ENCODE measurements around the gene F11.
"Not testable (repeated sequence)": the region's sequence is repeated elsewhere in the genome, so short reads cannot be mapped to it uniquely, and the experiment has no call there.

The F11 gene

DNA sequence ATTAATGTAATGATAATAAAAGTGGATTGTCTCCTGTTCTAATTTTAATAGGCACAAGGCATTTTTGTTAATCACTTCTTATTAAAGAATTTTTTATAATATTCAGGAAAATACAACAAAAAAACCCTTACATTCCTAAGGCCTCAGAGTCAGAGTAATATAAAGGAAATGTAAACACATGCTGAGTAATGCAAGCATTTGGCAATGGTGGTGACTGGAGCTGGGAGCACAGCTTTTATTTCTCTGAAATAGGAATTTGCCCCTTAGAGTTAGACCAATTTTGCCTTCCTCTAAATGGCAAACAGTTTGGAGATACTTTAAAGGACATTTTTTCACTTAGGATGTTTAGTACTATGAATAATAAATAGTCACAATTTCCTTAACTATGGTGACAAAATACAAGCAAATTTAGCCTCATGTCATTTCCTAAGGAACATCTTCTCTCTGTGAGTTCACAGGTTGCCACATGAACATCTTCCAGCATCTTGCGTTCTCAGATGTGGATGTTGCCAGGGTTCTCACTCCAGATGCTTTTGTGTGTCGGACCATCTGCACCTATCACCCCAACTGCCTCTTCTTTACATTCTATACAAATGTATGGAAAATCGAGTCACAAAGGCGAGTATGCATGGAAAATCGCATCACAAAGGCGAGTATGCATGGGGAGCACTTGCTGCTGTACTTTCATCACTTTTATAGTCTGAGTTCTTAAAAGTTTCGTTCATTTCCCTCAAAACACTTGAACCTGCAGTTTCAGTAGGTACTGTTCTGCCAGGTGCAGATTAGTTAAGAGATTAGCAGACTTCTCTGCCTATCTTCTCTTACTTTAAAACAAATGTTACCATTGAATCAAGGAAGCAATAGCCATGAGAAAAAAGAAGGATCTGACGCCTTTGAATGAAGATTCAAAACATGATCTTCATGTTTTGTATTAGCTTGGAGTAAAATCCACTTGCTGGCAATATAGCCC is 15.9 kb upstream of the F11 start:
- no peak for DNase-seq (ENCODE audit: low read depth)

DNA sequence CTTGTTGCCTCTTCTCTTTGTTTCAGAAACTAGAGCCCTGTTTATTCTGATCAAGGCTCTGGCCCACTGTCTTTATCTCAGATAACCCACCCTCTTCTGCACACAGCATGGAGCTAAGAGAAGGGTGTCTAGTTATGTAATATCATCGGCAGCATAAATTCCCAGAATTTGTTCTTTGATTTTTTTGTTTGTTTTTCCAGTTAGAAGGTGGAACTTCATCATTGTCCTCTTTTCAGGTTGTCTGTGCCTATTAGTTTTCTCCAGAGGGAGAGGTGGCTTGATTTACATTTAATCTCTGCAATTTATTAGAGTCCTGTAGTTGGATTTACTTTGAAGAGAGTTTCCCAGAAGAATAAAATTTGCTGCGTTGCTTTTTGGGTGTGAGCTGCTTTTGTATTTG is 15.2 kb upstream of the F11 start:
- DNase-seq (ENCODE audit: low read depth) = no peak

DNA sequence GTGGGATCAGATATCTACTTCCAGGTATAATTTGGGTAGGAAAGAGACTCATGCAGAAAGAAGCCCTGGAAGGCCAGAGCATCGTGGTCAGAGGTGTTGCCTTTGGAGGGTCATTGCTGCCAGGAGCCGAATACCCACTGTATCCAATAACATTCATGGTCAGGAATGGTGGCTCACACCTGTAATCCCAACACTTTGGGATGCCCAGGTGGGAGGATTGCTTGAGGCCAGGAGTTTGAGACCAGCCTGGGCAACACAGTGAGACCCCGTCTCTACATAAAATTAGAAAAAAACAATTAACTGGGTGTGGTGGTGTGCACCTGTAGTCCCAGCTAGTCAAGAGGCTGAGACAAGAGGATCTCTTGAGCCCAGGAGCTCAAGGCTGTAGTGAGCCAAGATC is 10.9 kb upstream of the F11 start:
- no peak for DNase-seq (ENCODE audit: low read depth)

DNA sequence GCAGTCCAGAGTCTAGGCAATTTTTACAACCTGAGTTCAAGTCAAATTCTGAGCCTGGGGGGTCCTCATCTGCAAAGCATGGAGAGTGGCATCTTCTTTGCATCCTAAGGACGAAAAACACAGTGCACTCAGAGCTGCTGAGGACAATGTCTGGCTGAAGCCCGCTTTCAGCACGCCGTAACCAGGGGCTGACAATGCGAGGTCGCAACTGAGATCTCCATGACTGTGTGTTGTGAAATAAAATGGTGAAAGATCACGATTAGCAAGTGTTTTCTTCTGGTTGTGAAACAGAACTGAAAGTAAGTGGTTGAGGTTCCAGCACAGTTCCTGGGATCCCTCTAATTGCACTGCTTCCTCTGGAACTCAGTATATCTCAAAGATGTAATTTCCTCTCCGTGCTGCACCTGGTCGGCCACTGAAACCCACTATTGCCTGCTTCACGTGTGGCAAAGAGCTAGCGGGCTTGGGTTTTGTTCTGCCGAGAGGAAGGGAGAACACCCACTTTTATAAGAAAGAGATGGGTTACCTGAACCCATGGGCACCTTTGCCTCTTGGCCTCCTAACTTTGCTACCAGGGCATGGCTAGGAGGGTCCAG is 7.7 kb upstream of the F11 start:
- no peak for DNase-seq (ENCODE audit: low read depth)

DNA sequence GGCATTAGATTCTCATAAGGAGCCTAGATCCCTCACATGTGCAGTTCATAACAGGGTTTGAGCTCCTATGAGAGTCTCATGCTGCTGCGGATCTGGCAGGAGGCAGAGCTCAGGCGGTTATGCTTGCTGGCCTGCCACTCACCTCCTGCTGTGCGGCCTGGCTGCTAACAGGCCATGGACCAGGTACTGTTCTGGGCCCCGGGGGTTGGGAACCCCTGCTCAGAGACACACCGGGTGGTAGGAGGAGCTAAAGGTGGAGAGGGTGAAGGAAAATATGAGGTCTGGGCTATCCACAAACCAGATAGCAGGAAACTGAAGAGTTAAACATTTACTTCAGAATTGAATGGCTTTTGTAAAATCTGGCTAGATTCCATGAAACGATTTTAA is 5.9 kb upstream of the F11 start:
- no peak for DNase-seq (ENCODE audit: low read depth)

DNA sequence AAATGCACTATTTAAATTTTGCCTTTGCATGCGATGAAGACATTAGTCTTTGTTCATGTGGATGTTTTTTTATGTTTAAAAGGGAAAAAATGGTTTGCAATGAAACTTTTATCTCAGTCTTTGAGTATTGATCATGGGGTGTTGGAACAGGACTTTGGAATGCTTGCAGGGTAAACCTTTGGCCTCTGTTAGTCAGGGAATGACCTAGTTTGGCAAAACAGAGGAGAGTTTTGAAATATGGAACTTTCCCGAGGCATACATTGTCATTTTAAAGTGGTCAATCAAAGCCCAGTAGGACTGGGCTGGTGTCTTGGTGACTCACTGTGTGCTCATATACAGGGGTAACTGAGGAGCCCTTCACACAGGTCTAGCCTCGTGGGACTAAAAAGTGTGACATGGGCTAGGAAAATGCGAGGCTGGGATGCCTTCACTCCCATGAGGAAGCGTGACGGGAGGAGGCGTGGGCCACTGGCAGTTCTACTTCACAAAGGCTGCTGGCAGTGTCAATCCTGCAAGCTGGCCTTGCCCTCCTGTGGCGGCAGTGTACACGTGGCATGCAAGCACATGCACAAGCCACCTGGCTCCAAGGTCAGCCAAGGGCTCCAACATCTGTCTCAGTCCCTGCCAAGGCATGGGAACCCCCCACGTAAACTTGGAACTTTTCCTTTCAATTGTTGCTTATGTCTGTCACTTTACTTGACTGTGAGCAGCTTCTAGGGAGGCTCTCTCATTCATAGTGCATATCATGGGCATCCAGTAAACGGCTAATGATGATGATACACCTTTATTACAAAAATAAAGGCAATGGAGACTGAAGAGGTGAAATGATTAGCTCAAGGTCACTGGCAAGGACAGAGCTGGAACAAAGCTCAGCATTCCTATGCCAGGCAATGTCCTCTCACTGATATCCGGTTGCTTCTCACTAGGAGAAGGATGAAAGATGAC is 5.2 kb upstream of the F11 start:
- DNase-seq (ENCODE audit: low read depth) = no peak

DNA sequence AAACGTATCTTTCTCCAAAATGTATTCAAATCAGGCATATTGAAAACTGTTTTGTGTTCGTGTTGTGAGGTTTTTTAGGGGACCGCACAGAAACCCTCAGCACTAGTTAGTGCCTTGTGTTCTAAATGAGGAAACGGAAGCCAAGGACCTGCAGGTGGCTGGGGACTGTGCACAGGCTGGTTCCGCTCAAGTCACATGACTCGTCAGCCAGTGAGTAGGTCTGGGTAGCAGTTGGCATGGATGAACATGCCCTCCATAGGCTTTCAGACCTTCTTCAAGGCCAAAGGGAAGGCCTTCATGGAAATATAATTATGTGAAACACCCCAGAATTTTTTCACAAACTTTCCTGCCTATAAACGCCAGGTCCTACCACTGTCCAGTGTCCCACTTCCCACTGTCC is 1.3 kb upstream of the F11 start:
- DNase-seq (ENCODE audit: low read depth) = no peak

DNA sequence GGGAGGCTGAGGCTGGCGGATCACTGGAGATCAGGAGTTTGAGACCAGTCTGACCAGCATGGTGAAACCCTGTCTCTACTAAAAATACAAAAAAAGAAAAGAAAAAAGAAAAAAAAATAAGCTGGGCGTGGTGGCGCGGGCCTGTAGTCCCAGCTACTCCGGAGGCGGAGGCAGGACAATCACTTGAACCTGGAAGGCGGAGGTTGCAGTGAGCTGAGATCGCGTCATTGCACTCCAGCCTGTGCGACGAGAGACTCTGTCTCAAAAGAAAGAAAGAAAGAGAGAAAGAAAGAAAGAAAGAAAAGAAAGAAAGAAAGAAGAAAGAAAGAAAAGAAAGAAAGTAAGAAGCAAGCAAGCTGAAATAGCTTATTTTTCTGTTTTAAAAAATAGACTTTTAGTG is 739 bp upstream of the F11 start:
- DNase-seq (ENCODE audit: low read depth) = not testable (repeated sequence)

DNA sequence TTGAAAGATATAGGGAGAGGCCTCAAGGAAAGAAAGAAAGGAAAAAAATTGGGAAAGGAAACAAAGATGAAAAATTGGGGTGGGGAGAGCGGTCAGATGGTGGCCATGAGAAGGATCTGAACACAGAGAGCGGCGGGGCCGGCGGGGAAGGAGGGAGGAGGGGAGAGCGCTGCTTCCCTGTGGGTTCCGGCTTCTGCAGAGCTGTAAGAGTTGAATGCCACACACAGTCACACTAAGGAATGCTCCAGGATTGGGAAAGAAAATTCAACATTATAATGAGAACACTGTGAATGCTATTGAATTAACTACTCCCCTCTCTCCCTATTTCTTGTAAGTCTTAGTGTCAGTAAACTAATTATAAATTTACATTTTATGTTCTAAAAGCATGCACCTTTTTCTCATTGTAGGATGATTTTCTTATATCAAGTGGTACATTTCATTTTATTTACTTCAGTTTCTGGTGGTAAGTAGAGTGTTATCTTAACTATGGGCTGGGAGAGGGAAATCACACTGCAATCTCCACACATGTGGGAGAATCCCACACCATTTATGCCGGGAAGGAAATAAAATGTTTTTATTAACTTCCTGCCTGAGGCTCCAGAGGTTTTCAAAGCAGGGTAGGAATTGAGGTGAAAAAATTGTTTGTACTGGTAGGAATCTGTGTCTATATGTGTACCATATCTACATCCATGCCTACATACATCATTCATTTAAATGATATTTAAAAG is 904 bp downstream of the F11 start:
- DNase-seq (ENCODE audit: low read depth) = no peak

DNA sequence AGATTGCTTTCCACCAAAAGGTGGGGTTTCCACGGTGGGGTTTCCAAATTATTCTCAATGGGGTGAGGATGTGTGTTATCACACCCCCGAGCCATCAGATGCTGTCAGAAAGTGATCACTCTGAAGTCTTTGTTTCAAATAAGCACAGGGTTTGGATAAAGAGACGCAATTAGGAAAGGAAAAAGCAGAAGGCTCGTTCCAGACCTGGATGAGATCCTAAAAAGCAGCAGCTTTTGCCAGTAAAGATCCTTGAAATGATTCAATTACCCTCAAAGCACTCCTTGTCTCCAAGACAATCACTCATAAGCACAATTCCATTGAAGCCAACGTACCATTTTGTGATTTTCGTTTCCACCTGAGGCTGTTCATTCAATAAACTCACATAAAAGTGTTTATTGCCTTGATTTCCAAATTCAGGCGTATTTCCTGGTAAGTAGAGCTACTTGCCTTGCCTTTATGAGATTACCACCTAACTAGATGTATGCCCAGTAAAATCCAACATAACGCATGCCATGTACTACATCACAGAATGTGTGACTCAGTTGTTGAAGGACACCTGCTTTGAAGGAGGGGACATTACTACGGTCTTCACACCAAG is 5.2 kb downstream of the F11 start:
- DNase-seq (ENCODE audit: low read depth) = no peak

DNA sequence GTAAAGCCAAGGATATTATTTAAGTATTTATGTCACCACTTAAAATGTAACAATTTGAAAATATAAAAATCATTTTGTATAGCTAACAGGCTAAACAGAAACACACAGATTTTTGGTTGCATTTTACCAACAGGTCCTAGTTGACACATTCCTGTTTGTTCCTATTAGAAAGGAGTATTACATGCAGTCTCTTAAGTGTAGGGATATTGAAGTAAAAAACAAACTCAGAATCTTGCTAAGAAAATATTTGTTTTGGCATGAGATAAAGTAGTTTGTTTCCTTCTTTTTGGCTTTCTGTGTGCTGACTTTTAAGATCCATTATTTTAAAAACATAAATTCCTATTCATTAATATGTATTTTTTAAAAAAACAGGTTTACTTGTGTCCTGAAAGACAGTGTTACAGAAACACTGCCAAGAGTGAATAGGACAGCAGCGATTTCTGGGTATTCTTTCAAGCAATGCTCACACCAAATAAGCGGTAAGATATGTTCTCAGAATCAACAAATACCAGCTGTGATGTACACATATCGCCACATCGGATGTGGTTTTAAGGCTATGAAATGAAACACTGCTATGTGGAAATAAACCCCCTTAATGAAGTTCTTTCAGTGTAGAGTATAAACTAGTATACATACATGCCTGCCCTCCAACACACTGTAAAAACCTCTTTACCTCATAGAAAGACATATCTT is 6.9 kb downstream of the F11 start:
- DNase-seq (ENCODE audit: low read depth) = no peak

DNA sequence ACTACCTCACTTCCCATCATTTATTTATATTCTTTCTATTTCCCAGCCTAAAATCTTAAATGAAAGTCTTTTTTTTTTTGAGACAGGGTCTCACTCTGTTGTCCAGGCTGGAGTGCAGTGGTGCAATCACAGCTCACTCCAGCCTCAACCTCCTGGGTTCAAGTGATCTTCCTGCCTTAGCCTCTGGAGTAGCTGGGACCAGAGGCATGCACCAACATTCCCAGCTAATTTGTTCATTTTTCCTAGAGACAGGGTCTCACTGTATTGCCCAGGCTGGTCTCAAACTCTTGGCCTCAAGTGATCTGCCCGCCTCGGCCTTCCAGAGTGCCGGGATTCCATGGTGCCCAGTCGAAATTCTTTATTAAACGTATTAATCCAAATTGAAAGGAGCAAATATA is 7.4 kb downstream of the F11 start:
- DNase-seq (ENCODE audit: low read depth) = not testable (repeated sequence)

DNA sequence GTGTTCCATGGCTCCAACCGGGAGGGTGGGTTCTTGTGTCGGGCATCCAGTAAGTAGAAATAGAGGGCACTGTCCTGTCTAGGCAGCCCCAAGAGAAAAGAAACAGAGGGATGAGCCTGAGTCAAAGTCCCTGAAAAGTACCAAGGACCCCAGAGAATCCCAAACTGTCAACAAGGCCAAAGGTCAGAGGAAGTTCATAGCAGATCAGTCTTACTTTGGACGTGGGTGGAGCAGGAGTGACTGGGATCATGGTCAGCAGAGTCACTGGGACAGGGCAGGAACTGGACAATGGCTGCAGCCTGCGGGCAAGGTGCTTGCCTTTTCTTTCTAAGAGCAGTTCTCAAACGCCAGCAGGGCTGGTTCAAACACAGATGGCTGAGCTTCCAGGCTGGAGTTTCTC is 17.3 kb downstream of the F11 start:
- no peak for DNase-seq (ENCODE audit: low read depth)

DNA sequence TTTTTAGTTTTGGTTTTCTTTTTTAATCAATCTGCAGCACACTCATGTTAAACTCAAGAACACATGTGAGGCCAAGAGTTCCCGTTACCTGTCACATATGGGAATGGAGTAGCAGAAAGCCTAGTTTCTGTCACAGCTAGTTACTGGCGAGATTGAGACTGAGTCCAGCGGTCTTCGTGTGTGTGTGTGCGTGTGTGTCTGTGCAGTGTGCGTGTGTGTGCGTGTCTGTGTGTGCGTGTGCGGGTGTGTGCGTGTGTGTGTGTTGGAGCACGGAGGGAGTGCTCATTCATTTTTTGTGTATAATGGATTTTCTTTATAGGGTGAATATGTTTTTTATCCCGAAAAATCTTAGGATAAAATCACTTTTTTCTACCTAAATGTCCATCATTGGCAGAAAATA is 19.2 kb downstream of the F11 start:
- no peak for DNase-seq (ENCODE audit: low read depth)

DNA sequence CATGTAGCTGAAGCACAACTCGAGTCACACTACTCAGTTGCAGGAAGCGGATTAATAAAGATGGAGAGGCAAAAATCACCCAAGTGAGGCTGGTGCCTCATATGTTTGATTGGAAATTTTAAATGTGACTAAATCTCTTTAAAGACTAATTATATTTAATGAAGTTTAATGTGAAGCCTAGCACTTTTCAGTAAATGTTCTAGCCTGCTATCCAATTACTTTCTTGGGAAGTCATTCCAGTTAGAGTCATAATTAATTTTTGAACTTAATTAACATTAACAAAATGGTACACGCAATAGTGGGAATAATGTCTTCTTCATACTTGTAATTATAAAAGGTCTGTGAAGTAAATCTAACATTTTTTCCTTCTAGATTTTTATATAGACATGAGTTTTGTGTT is 20.6 kb downstream of the F11 start:
- DNase-seq (ENCODE audit: low read depth) = no peak

DNA sequence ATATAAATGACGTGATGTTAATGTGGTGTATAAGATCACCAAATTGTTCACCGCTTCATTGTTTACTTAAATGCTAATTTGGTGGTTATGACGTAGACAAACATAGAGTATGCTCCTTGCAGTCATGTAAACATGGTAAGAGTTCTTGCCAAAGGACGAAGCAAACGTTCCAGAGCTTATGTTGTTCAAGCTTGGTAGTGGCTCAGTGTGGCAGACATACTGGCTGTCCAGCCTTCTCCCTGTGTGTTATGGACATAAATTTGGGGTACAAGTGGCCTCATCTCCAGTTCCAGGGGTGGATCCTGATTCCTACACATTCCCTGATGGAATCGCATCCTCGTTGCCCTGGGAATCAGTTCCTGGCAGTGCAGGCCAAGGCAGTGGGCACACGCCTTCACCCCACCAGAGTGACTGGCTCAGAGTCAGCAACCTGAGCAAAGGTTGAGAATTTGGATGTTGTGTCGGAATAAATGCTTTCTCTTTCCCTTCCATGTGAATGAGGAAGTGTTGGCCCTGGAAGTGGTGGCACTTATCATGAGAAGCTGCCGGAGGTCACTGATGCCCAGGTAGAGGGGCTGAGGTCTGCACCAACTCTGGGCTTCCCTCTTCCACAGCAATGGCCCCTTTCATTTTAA is 25.4 kb downstream of the F11 start:
- no peak for DNase-seq (ENCODE audit: low read depth)

DNA sequence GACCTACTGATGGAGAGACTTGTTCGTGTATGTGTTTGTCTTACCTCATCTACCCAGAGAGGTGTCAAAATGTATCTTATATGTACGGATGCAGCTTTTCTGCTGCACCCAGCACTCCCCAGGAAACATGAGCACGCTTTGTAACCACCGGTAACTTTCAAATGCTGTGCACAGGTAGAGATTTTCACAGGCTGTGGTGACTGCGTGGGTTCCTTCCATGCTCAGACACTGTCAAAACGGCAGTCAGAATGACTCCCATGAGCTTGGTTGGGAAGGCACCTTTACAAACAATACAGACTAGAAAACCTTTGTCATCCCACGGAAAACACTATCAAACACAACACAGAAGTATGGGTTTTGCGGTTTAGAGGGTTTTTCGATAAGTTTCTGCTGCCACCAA is 28.2 kb downstream of the F11 start:
- DNase-seq (ENCODE audit: low read depth) = no peak

DNA sequence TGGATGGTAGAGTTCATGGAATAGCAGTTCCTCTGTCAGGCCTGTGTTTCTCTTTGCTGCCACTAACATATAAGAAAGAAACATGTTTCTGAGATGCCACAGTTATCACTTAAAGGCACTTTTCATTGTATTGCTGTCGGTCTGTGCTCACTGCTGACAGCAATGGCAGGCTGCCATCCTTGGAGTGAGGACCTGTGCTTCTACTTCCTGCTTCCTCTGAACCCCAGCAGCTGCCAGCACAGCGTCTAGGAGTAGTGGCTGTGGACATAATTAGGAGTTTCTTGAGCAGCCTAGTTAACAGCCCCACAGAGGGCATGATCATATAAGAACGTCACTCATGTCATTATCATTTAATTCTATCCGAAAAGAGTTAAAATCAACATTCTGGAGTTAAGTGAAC is 30.5 kb downstream of the F11 start:
- DNase-seq (ENCODE audit: low read depth) = no peak

DNA sequence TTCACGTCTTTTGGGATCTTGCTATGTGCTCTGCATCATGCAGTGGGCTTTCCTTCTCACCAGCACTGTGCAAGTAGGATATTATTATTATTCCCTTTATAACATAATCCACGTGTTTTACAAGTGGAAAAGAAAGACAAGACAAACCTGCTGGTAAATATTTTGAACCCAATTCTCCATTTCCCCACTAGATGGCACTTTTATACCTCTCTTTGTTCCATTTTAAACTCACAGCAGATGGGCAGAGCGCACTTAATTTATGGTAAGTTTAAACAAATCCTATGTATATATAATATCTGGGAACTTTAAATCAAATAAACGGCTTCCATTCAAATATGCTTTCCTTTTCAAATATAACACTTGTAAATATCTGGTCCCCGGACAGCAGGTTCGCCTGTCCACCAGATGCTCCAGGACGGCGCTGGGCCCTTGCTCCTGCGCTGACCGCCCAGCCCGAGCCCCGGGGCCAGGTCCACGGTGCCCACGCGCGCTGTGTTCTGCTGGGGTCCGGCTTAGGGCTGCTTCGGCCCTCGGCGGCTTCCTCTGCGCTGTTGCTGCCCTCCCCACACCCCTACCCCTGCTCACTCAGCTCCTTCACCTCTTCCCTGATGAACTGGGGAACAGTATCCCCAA is 31.1 kb downstream of the F11 start:
- no peak for DNase-seq (ENCODE audit: low read depth)

Data from CMK (cell line).